HG02840 (cell line): ENCODE results near the gene TPST1.
"Not testable (repeated sequence)": the region's sequence is repeated elsewhere in the genome, so short reads cannot be mapped to it uniquely, and the experiment has no call there.

ENCODE experiments used
- ATAC-seq: cut with Tn5 transposase; IDR thresholded peaks from one replicate; pipeline ENCODE4 v1.9.1; 2021; ENCODE audit warnings: mild to moderate bottlenecking, moderate library complexity, moderate number of reproducible peaks; ENCODE audit not compliant: unreplicated experiment, low FRiP score

Gene TPST1

DNA sequence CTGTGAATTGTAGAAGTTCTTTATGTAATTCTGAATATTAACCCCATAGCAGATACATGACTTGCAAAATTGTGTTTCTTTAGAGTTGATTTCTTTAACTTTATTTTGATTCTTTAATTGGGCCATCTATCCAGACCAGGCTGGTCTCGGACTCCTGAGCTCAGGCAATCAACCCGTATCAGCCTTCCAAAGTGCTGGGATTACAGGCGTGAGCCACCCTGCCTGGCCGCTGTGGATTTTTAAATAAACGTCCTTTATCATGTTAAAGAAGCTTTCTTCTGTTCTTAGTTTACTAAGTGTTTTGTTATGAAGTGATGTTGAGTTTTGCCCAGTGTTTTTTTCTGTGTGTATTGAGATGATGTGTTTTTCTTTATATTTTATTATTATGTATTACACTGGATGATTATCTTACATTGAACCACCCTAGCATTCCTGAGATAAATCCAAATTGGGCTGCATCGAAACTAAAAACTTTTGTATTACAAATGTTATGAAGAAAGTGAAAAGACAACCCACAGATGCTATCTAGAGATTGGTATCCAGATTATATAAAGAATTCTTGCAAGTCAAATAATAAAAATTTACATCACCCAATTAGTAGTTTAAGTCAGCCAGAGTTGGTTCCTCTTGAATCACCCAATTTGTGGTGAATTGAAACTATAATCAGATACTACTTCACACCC is 118.1 kb downstream of the TPST1 start:
- ATAC-seq: no peak

DNA sequence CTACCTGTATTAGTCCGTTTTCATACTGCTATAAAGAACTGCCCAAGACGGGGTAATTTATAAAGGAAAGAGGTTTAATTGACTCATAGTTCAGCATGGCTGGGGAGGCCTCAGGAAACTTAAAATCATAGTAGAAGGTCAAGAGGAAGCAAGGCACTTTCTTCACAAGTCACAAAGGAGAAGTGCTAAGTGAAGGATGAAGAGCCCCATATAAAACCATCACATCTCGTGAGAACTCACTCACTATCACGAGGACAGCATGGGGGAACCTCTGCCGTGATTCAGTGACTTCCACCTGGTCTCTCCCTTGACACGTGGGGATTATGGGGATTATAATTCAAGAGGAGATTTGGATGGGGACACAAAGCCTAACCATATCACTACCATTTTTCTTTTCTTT is 119.9 kb downstream of the TPST1 start:
- ATAC-seq: not testable (repeated sequence)

DNA sequence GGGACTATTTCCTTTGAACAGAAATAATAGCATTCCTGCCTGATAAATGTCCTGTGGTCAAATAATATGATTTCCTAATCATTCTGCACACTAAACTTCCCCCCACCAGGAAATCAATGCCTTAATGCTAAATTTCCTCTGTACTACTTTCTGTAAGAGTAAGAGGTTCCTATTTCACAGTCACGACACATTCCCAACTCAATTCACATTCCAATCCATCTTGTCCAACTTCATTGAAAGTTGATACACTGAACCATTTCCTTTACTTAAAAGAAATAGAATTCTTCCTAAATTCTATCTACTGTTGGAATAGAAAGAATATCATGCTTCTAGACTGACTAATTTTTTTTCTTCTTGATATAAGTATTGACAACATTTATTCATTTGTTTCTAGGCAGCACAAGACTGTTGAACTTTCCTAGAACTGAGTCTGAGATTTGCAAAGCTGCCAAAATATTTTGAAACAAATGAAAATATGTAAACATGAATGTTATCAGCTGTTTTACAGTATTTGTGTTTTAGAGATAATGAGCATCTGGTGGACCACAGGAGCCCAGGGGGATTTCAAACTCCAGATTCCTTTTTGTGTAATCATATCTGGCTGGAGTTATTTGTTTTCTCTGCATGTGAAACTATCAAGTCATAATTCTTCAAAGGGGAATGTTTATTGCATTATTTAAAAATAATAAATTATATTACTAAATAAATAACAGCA is 121.5 kb downstream of the TPST1 start:
- no peak for ATAC-seq

DNA sequence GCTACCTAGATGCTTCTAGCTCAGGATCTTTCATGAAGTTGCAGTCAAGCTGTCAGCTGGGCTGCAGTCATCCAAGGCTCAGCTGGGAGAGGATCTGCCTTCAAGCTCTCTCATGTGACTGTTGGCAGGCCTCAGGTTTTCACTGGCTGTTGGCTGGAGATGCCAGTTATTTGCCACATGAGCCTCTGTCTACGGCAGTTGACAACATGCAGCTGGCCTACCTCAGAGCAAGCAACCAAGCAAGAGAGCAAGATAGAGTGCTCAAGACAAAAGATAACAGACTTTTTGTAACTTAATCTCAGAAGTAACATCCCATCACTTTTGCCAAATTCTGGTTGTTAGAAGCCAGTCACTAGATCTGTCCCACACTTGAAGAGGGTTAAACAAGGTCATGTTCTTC is 125.8 kb downstream of the TPST1 start:
- ATAC-seq: no peak

DNA sequence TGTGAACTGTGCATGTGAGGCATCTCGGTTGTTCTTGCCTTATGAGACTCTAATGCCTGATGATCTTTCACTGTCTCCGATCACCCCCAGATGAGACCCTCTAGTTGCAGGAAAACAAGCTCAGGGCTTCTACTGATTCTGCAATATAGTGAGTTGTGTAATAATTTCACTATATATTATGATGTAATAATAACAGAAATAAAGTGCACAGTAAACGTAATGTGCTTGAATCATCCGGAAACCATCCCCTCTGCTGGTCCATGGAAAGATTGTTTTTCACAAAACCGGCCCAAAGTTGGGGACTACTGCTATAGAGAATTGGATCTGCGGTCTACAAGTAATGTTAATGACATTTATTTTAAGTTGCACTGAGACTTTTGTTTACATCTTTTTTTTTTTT is 126.7 kb downstream of the TPST1 start:
- no peak for ATAC-seq

DNA sequence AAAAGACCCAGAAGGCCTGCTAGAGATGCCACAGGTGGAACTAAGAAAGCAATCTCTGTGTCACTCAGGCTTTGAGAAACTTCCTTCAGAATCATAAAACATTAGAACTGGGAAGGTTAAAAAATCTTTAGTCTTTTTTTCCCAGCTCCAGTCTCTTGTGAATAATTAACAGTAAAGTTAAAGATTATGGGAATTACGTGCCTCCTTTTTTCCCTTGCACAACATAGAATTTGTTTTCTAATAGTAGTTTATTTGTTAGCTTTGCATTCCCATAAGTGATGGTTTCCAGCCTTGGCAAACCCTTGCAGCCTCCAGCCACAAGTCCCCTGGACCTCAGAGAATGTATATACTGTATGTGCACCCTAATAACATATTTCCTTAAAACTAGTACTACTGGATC is 128.3 kb downstream of the TPST1 start:
- ATAC-seq: no peak

DNA sequence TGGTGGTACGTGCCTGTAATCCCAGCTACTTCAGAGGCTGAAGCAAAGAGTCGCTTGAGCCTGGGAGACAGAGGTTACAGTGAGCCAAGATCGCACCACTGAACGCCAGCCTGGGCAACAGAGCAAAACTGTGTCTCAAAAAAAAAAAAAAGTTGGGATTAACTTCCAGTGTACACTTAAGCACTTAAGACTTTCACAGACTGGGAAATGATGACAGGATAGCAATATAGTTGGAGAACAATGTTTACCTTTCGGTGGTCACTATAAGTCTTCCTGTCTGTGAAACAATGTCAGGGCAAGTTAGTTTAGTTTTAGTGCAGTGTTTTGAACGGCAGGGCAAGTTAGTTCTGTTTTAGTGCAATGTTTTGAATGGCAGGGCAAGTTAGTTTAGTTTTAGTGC is 130.2 kb downstream of the TPST1 start:
- no peak for ATAC-seq

DNA sequence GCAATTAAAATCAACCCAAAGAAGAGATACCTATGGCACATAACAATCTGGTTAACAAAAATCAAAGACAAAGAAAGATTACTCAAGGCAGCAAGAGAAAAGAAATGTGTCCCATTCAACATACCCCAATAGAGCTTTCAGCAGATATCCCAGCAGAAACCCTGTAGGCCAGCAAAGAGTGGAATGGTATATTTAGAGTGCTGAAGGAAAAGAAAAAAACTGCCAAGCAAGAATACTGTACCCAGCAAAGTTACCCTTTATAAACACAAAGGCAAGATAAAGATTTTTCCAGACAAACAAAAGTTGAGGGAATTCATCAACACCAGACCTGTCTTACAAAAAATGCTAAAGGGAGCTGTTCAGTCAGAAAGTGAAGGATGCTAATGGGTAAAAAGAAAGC is 131.6 kb downstream of the TPST1 start:
- no peak for ATAC-seq

DNA sequence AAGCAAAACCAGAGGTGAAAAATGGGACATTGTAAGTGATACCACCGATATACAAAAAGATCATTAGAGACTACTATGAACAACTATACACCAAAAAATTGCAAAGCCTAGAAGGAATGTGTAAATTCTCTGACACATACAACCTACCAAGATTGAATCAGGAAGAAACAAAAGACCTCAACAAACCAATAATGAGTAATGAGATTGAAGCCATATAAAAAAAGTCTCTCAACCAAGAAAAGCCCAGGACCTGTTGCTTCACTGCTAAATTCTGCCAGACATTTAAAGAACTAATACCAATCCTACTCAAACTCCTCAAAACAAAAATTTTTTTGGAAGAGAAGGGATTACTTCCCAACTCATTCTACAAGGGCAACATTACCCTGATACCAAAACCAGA is 134.0 kb downstream of the TPST1 start:
- ATAC-seq: no peak

DNA sequence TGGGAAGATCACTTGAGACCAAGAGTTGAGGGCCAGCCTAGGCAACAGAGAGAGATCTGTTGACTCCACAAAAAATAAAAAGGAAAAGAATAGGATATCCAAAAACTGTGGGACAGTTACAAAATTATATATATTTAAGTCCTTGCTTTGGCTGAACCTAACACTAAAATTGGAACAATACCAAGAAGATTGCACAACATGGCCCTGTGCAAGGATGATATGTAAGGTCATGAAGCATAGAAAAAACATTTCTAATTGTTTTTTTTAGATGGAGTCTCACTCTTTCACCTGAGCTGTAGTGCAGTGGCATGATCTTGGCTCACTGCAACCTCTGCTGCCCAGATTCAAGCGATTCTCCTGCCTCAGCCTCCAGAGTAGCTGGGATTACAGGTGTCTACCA is 139.0 kb downstream of the TPST1 start:
- no peak for ATAC-seq

DNA sequence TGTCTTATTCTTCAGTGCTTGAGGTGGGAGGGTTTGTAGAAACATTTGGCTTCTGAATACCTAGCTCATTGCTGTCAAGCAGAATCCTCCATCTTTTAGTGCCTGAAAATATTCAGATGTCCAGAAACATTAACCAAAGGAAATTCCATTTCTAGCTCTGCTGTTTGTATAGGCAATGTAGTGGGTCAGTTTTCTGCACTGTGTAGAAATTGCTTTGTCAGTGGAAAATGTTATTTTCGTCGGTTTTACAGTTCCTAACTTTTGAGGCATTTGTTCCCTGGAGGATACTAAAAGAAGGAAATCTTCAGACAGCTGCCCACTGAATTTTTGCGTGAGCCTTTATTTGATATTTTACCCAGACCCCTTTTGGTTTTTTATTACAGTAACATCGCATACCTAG is 143.4 kb downstream of the TPST1 start:
- no peak for ATAC-seq

DNA sequence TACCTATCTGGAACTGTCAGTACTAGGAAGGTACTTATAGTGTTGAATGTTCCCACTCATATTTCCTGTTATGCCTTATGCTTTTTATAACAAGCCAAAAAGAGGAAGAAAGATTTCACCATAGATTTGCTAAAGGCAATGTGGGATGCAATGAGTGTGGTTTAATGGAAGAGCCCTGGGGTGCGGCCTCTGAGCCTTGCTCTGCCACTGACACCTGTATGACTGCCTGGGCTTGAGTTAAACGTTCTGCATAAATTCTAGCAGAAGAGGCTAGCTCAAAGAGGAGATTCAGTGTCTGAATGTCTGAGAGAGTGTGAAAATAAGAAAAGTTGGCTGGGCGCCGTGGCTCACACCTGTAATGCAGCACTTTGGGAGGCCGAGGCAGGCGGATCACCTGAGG is 143.8 kb downstream of the TPST1 start:
- ATAC-seq: no peak

DNA sequence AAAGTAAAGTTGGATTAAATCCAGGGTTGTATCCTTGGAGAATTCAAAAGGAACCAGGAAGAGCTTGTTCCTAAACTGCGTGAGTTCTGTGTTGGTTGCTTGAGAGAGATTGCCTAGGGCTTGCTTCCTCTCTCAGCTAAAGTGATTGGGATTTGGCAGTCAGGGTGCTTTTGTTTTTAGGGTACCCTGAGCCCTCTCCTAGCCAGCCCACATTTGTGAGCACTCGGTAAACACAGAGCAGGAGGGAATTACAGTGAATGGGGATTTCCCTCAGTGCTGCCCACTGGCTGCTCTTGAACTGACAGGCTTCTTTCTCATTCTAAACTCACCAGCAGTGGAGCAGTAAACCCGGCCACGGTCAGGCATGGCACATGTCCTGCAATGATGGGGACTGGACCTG is 146.9 kb downstream of the TPST1 start:
- no peak for ATAC-seq

DNA sequence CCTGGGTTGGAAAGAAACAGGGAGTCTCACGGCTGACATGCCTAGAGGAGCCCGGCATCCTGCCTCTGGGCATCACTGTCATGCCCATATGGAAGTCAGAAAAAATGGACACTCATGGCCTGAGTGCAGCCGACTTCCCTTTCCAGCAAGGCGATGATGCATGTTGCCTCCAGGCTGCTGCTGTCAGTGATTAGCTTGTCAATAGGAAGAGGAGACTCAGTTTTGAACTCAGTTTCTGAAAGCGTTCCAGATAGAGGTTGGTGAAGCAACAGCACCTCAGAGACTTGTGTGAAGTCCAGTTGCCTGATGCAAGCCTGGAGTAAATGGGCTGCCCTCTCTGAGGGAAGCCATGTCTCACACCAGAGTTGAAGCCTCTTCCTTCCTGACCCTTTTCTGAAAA is 148.4 kb downstream of the TPST1 start:
- ATAC-seq: no peak

DNA sequence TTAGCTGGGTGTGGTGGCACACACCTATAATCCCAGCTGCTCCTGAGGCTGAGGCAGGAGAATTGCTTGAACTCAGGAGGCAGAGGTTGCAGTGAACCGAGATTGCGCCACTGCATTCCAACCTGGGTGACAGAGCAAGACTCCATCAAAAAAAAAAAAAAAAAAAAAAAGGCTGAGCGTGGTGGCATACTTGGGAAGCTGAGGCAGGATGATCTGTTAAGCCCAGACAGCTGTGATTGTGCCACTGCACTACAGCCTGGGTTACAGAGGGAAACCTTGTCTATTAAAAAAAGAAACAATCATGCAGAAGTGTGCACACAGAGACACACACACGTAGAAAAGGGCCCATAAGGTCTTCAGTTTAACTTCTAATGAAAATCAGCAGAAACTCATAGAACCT is 150.6 kb downstream of the TPST1 start:
- ATAC-seq: no peak

DNA sequence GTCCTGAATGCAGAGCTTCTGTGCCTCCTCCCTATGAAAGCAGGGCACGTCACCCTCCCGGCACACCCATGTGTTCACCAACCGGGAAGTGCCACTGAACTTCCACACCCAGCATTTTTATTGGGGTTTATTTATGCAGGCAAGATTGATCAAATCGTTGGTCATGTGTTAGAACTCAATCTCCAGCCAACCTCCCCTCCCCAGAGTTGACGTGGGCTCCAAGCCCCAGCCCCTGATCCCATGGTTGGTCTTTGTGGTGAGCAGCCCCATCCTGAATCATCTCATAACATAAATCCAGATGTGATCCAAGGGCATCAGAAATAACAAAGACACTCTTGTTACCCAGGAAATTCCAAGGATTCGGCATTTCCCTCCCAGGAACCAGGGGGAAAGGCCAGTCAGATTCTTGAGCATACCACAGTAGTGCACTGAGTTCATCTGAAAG is 151.2 kb downstream of the TPST1 start:
- ATAC-seq: no peak

DNA sequence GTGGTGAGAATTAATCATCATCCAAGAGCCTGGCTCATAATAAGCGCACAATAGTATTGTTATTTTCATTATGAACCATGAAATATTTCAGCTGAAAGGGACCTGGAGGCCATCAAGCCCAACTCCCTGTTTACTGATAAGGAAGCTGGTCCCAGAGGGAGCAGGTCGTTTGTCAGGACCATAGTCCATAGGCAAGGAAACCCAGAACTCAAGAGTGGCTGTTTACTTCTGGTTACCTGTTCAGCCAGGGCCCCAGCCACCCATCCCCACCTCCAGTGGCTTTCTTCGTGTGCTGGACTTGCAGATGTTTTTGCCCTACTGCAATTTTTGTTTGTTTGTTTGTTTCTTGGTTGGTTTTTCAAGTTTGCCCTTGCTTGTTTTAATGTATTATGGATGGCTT is 152.0 kb downstream of the TPST1 start:
- no peak for ATAC-seq

DNA sequence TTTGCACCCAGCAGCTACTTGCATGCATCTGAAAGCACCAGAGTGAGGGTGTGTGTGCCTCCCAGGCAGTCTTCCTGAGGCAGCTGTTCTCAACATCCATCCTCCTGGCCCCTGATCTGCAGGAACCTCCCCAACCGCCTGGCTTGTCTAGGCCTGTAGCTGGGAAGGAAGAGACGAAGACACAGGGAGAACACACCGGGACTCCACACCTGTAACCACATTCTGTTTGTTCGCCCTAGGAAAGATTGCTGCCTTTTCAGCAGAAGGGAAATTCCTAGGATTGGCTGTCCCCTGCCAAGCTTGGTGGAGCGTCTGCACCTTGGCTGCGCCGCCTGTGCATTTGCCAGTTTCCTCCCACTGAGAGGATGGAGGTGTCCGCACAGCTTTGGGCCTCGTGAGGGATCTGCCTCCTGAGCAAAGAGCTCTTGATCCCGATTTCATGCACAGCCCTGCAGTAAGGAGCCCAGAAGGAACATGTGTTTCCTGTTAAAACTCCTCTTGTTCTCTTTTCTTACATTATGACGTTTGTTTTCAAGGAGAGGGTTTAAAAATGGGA is 154.6 kb downstream of the TPST1 start:
- ATAC-seq: no peak

DNA sequence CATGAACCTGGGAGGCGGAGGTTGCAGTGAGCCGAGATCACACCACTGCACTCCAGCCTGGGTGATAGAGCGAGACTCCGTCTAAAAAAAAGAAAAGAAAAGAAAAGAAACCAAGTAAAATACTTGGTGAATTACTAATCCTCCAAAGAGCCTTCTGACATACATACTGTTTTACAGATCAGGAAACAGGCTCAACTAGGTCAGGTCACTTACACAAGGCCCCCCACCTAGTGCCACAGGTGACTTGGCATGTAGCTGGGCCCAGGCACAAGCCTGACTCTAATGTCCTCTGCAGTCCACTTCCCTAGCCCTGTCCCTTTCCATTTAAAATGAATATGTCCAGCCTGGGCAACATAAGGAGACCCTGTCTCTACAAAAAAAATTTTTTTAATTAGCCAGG is 157.0 kb downstream of the TPST1 start:
- no peak for ATAC-seq

DNA sequence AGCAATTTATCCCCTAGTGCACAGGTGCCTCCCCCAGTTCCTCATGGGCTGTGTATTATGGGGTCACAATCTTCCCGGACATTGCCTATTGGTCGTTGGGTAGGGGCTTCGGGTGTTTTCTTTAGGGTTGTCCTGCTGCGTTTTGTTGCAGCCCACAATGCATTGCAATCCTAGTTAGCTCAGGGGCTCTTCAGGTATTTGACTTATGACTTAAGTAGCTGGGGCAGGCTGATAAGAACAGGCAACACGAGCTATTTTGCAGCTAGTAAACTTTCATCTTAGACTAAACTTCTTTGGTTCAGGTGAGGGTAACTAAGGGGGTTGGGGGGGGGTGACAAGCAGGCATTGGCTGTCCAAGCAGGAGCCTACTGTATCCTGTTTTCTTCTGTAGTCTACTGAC is 158.5 kb downstream of the TPST1 start:
- no peak for ATAC-seq

DNA sequence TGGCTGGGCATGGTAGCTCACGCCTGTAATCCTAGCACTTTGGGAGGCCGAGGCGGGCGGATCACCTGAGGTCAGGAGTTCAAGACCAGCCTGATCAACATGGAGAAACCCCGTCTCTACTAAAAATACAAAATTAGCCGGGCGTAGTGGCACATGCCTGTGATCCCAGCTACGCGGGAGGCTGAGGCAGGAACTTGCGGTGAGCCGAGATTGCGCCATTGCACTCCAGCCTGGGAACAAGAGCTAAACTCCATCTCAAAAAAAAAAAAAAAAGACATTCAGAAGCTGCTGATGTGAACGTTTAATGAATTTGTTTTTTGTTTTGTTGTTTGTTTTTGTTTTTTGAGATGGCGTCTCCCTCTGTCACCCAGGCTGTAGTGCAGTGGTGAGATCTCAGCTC is 159.9 kb downstream of the TPST1 start:
- ATAC-seq: not testable (repeated sequence)
